Mucosa of descending colon (tissue), 3 donors: ENCODE data around the gene PDE9A. TPM values are rescaled to one million over a fixed set of nuclear protein-coding genes. Genes with fewer than 3 reads are reported as not detected.
"Not testable (repeated sequence)": the region's sequence is repeated elsewhere in the genome, so short reads cannot be mapped to it uniquely, and the experiment has no call there.

Source experiments
- ATAC-seq: fragments of 200-7000 bp; cut with Tn5 transposase; one replicate; pipeline ENCODE4 v1.9.1; 2020; ENCODE audit warnings: mild to moderate bottlenecking, moderate library complexity
- DNase-seq, 3 donors: peaks; one replicate each; pipeline ENCODE4 v3.0.0-alpha.2; 2020
- H3K36me3 ChIP-seq: fragments of 200-600 bp; one replicate; pipeline ENCODE4 v1.8.0; 2021; ENCODE audit warnings: low read depth, mild to moderate bottlenecking
- H3K4me1 ChIP-seq: fragments of 200-600 bp; one replicate; pipeline ENCODE4 v1.8.0; 2021; ENCODE audit warnings: low read depth, mild to moderate bottlenecking
- H3K4me3 ChIP-seq: fragments of 200-600 bp; one replicate; pipeline ENCODE4 v1.8.0; 2021; ENCODE audit warnings: mild to moderate bottlenecking
- H3K9me3 ChIP-seq: fragments of 200-600 bp; one replicate; pipeline ENCODE4 v1.8.0; 2021; ENCODE audit warnings: mild to moderate bottlenecking
- CTCF ChIP-seq: fragments of 200-600 bp; IDR thresholded peaks from one replicate; pipeline ENCODE4 v1.8.0; 2022; ENCODE audit warnings: antibody characterized with exemption, mild to moderate bottlenecking
- intact Hi-C, 2 donors: fragments of 100-400 bp; cut with DNase I in 1 of 2; cut with micrococcal nuclease in 1 of 2; formaldehyde crosslinking; loops; one replicate each; pipeline versions ENCODE4 v1.11.0 to v1.11.1; 2022; cut with DNase I, micrococcal nuclease
- total RNA-seq, 3 donors: library from RNA; stranded (reverse); fragmentation: NEBNext Ultra II Directional in 2 of 3; extraction: Animal tissue kit (Norgen Biotek cat#: 25700) in 2 of 3; gene quantifications; one replicate each; pipeline versions ENCODE4 v1.2.1 to v1.2.4, GENCODE V29; 2021 to 2023
- donor health status: DM: no; HTN: no; CAD: no; lungs with moderate emphysema.
- donor health status: DM: no; HTN: no; CAD: no.
- donor health status: DM: no; HTN: yes; CAD: no.

PDE9A gene
- total RNA-seq, 3 donors from 2014 or later: 98.4 to 200 (median 167) TPM

- Histone ChIP-seq H3K36me3 (no peaks in the 10 kb centered on the region), H3K4me3 (no peak overlapping the region), H3K4me1 (no peaks in the 10 kb centered on the region), H3K9me3 (no peaks in the 10 kb centered on the region)
- ATAC-seq: no peak
- DNase-seq: no peak
- TF ChIP-seq CTCF: no peak
- intact Hi-C loops: no loop called here
Measured at GRCh38 chr21:42711667-42712066, 58.2 kb downstream of the PDE9A start.

- H3K4me1 ChIP-seq, intact Hi-C loops, H3K4me3 ChIP-seq, ATAC-seq, H3K36me3 ChIP-seq, DNase-seq, H3K9me3 ChIP-seq: not testable (repeated sequence)
Measured at GRCh38 chr21:42715427-42715826, 62.0 kb downstream of the PDE9A start.

GRCh38 chr21:42716074-42716473, 62.7 kb downstream of the PDE9A start:
- DNase-seq: no peak
- Histone ChIP-seq H3K4me1 (peaks cover 14% of the 10 kb centered on the region), H3K4me3 (no peak overlapping the region), H3K36me3 (no peaks in the 10 kb centered on the region), H3K9me3 (no peaks in the 10 kb centered on the region)
- TF ChIP-seq CTCF: no peak
- intact Hi-C loops: no loop called here
- ATAC-seq: no peak

GRCh38 chr21:42720484-42720883, 67.1 kb downstream of the PDE9A start:
- ATAC-seq, H3K4me3 ChIP-seq, intact Hi-C loops, H3K9me3 ChIP-seq, DNase-seq, H3K36me3 ChIP-seq: not testable (repeated sequence)
- peaks cover 57% of the 10 kb centered on the region for H3K4me1 ChIP-seq

- H3K9me3 ChIP-seq: no peaks in the 10 kb centered on the region
- no peaks in the 10 kb centered on the region for H3K36me3 ChIP-seq
- no peak for TF ChIP-seq CTCF
- peaks cover 57% of the 10 kb centered on the region for H3K4me1 ChIP-seq
- intact Hi-C loops: no loop called here
- peak; percentile 70 for ATAC-seq
- peak in 2 of 3 donors; percentile 53 to 75 for DNase-seq
- no peak overlapping the region for H3K4me3 ChIP-seq
Measured at GRCh38 chr21:42721341-42721824, 68.0 kb downstream of the PDE9A start.

GRCh38 chr21:42722153-42722552, 68.7 kb downstream of the PDE9A start:
- intact Hi-C loops: no loop called here
- no peak for TF ChIP-seq CTCF
- peak in 1 of 3 donors; percentile 33 for DNase-seq
- ATAC-seq: peak; percentile 3
- Histone ChIP-seq H3K4me1 (peaks cover 57% of the 10 kb centered on the region), H3K36me3 (no peaks in the 10 kb centered on the region), H3K9me3 (no peaks in the 10 kb centered on the region), H3K4me3 (no peak overlapping the region)
